GM08714 (cell line): ENCODE results near the gene G2E3.
"Not testable (repeated sequence)": the region's sequence is repeated elsewhere in the genome, so short reads cannot be mapped to it uniquely, and the experiment has no call there.

ENCODE experiments used
- H3K4me3 ChIP-seq: fragments of 200-500 bp; sonication (Bioruptor generic); 2 replicates; pipeline ENCODE4 v1.5.1; 2014; ENCODE audit warnings: mild to moderate bottlenecking, low read length, inconsistent platforms
- ZNF274 ChIP-seq: IDR thresholded peaks from 2 replicates; pipeline ENCODE4 v1.6.1; 2012; ENCODE audit warnings: mild to moderate bottlenecking, low read depth, low read length

G2E3 gene

DNA sequence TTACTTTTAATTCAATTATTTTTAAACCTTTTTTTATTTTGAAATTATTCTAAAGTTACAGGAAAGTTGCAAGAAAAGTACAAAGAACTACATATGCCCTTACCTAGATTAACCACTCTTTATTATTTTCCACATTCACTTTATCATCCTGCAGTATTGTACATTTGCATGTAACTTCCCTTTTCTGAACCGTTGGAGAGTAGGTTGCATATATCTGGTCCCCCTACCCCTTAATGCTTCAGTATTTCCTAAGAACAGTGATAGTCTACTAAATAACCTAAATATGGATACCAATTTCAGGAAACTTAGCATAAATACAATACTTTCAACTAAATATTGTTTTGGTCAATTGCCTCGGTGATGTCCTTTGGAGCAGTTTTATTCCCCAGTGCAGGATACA, 15.0 kb downstream of the G2E3 start:
- no peak for TF ChIP-seq ZNF274
- no peak overlapping the region for H3K4me3 ChIP-seq

DNA sequence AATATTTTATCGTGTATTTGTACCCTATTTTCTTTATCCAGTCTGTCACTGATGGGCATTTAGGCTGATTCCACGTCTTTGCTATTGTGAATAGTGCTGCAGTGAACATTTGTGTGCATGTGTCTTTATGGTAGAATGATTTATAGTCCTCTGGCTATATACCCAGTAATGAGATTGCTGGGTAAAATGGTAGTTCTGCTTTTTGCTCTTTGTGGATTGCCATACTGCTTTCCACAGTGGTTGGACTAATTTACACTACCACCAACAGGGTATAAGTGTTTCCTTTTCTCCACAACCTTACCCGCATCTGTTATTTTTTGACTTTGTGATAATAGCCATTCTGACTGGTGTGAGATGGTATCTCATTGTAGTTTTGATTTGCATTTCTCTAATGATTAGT, 15.8 kb downstream of the G2E3 start:
- not testable (repeated sequence) for H3K4me3 ChIP-seq

DNA sequence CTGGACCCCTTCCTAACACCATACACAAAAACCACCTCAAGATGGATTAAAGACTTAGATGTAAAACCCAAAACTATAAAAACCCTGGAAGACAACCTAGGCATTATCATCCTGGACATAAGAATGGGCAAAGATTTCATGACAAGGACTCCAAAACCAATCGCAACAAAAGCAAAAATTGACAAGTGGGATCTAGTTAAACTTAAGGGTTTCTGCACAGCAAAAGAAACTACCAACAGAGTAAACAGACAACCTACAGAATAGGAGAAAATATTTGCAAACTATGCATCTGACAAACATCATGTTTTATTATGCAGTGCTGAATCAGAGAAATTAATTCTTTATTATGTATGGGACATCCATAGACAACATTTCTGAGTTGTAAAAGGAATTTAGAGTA, 17.4 kb downstream of the G2E3 start:
- H3K4me3 ChIP-seq: not testable (repeated sequence)

DNA sequence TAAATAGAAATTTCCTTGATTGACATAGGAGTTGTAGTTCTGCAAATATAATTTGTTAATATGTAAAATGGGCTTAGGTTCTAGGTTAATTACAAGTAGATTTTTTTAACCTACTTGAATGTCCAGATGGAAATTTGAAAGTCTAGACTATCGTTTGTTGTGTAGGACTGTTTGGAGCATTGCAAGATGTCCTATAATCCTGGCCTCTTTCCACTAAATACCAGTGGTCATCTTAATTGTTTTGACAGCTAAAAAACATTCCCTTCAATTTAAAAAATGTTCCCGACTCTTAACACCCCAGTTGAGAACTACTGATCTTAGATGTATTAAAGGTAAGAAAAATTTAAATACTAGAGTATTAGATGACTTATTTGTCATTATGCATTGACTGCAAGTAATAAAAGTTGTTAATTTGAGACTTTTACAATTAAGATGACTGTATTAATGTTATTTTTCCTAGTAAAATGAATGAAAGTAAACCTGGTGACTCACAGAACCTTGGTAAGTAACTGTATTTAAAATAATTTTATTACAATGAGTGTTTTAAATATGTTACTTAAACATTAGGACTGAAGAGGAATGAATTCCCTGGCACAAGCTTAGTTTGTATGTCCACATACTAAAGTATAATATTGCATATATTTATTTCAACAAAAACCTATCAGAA, 21.8 kb downstream of the G2E3 start:
- no peak for TF ChIP-seq ZNF274
- no peak overlapping the region for H3K4me3 ChIP-seq

DNA sequence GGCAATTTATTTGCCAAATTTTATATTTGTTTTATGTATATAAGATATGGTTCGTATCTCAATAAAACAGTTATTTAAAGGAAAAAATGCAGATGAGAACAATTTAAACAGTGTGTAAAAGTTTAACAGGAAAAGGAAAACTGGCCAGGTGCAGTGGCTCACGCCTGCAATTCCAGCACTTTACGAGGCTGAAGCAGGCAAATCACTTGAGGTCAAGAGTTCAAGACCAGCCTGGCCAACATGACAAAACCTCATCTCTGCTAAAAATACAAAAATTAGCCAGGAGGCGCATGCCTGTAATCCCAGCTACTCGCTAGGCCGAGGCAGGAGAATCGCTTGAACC, 22.3 kb downstream of the G2E3 start:
- TF ChIP-seq ZNF274: no peak
- no peak overlapping the region for H3K4me3 ChIP-seq

DNA sequence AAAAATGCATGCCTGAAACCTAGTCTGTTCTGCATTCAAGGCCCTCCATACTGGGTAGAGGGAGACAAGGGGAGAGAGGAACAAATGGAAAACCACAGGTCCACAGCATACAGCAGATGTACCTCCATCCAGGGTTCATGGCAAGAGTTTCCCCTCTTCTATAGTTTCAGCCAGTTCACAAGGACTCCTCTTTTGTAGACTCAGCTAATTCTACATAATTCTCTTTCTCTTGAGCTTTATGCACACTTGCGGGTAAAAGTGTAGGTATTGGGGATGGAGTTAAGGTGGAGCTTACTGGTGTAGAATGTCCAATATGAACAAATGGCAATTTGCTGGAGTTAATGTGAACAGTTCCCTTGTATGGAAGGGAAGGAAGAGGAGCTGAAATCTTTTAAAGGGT, 23.4 kb downstream of the G2E3 start:
- no peak for TF ChIP-seq ZNF274
- H3K4me3 ChIP-seq: no peak overlapping the region

DNA sequence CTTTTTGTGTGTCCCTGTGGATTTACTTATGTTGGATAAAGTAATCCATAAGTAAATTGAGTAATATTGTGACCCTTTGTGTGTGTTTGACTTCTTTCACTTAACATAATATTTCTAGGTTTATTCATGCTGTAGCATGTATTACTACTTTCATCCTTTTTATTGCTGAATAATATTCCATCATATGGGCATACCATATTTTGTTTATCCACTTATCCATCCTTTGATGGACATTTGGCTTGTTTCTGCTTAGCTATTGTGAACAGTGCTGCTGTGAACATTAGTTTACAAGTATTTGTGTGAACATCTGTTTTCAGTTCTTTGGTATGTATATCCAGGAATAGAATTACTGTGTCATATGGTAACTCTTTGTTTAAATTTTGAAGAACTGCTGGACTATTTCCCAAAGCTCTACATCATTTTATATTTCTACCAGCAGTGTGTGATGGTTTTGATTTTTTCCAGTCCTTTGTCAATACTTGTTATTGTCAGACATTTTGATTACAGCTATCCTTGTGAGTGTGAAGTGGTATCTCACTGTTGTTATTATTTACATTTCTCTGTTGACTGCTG, 25.2 kb downstream of the G2E3 start:
- no peak for TF ChIP-seq ZNF274

DNA sequence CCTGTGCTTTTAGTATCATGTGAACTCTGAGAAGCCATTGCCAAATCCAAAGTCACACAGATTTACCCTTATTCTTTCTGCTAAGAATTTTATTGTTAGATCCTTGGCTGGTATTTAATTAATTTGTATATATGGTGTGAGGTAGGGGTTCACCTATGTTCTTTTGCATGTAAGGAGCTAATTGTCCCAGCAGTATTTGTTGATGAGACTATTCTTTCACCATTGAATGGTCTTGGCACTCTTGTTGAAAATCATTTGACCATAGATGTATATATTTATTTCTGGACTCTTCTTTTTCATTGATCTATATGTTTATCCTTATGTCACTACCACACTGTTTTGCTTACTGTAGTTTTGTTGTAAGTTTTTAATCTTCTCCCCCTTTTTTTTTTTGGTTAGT, 26.2 kb downstream of the G2E3 start:
- no peak overlapping the region for H3K4me3 ChIP-seq
- TF ChIP-seq ZNF274: no peak

More for the DNA sequence above, 25.2 kb downstream of the G2E3 start:
- H3K4me3 ChIP-seq: no peak overlapping the region

DNA sequence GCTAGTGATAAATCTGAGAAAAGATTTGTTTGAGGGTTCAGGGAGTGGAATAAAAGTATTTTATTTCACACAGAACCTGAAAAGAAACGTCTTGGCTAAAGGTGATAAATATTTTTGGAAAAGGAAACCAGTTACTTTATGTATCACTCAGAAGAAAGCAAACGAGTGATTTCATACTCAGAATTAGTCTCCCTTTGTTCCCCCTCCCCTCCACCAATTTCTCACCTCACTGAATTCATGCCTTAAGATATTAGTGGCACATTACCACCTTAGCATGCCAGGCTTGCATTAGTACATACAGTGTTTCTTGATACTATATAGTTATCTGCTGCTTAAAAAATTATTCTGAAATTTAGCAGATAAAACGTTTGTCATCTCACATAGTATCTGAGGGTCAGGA, 28.2 kb downstream of the G2E3 start:
- no peak overlapping the region for H3K4me3 ChIP-seq
- no peak for TF ChIP-seq ZNF274

DNA sequence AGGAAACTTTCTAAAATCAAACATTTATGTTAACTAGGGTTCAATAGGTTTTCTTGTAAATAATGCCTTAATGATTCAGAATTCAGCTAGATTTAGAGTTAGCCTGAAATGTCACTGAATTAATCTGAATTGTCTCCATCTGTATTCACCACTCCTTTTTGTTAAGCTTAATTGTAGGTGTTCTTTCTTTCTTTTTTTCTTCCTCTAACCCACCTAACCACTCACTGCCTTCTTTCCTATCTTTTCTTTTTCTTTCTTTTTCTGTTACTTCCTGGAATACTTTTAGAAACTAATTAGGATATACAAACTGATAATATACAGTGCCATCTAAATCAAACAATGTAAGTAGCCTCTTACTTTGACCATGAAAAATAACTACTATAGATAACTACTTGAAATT, 29.9 kb downstream of the G2E3 start:
- no peak for TF ChIP-seq ZNF274
- no peak overlapping the region for H3K4me3 ChIP-seq

DNA sequence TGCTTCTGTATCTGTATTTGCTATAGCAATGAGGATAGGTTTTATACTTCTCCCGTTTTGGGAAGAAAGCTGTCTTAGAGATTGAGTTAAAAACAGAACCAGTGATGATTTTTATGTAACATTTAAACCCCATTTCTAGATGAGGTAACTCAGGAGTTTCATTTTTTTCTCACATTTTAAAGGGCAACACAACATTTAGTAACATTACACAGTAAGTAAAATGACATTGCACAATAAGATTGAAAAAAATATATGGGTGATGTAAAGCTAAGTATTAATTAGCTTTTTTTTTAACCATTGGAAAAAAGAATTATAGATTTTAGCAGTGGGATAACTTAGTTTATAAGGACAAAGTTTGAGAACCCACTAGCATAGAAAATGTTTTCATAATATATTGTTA, 38.0 kb downstream of the G2E3 start:
- TF ChIP-seq ZNF274: no peak
- H3K4me3 ChIP-seq: no peak overlapping the region

DNA sequence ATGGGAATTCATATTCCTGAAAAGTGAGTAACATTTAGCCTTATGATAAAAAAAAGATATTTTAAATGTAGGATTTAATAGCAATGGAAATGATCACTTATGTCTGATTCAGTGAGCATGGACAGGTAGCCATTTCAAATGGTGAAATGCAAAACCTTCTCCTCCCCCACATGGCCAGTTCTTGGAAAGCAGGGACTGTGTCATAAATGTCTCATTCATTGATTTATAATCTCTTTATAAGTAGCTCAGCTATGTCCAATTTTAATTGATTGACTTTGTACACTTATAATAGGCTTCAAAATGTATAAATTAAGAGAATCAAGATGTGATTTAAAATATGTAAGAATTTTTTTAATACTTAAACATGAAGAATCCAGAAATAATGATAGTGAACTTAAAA, 38.5 kb downstream of the G2E3 start:
- TF ChIP-seq ZNF274: no peak
- no peak overlapping the region for H3K4me3 ChIP-seq

DNA sequence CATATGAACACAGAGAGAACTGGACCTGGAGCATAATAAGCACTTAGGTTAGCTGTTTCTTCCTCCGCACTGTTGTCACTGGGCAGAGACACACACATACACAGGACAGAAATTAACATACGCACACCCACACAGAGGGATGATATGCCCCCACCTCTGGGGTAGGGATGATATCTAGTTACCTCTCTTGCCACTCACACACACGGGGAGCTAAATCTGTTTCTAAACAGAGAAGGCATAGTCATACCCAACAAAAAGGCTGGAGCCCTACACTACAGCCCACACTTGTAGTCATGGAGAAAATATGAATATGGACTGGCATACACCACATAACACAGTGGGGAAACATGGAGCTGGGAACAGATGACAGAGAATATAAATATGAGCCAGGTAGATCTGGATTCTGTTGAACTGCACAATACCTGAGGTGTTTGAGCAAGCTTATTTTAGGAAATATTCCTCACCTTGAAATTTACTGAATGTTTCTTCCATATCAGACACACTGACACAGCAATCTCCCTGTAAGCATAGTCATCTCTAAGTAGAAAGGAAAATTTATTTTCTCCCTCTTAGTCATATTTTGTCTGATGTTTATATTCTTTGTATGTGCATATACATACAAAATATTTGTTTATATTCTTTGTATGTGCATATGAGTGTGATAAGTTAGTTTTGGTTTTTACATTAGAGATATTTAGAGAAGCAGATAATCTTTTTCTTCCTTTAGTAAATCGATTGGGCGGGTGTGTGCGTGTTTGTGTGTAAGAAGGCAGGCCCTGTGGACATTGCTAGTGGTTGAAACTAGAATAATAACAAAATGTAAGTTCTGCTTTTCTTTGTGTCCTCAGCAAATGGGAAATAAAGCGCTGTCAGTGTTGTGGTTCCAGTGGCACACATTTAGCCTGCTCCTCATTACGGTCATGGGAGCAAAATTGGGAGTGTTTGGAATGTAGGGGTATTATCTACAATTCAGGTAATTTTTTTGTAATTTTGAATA, 42.3 kb downstream of the G2E3 start:
- H3K4me3 ChIP-seq: no peak overlapping the region
- TF ChIP-seq ZNF274: no peak

DNA sequence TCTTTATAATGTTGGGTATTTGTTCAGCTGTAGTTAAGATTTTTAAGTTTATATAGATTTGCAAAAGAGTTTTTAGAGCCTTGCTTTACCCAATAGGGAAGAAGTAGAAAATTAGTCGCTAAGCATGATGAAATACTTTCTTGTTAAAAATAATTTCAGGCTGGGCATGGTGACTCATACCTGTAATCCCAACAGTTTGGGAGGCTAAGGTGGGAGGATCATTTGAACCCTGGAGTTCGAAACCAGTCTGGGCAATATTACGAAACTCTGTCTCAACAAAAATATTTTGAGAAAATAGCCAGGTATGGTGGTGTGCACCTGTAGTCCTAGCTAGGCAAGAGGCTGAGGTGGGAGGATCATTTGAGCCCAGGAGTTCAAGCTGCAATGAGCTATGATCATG, 44.4 kb downstream of the G2E3 start:
- H3K4me3 ChIP-seq: no peak overlapping the region
- no peak for TF ChIP-seq ZNF274

DNA sequence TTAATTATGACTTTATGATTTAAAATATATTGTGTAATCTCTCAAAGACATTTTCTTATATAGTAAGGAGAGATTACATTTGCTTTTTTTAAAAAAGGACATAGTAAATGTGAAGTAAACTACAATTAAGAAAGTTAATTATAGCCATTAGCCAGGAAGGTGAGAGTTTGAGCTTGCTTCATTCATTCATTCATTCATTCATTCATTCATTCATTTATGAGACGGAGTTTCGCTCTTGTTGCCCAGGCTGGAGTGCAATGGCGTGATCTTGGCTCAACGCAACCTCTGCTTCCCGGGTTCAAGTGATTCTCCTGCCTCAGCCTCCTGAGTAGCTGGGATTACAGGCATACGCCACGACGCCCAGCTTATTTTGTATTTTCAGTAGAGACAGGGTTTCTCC, 45.7 kb downstream of the G2E3 start:
- H3K4me3 ChIP-seq: not testable (repeated sequence)

DNA sequence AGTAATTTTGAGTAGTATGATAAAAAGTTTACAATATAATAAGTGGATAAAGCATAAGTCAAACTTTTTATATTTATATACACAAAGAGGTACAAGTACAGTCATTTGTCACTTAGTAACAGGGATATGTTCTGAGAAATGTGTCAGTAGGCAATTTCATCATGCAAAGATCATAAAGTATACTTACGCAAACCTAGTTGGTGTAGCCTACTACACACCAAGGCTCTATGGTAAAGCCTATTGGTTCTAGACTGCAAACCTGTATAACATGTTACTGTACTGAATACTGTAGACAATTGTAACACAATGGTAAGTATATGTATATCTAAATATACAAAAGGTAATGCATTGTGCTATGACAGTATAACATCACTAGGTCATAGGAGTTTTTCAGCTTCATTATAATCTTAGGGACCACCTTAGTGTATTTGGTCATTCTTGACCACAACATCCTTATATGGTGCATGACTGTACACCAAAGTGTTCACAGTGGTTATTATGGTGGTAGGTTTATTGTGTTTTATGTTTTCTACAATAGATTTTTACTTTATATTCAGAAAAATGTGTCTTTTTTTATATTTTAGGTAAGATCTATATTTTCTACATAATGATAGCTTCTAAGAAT, 48.3 kb downstream of the G2E3 start:
- TF ChIP-seq ZNF274: no peak
- no peak overlapping the region for H3K4me3 ChIP-seq
